ENCODE measurements around the gene ROCK2. TPM values are rescaled to one million over a fixed set of nuclear protein-coding genes. Genes with fewer than 3 reads are reported as not detected.

The ROCK2 gene
- total RNA-seq, 1 donor from 2014 or later: 45.4 TPM

GRCh38 chr2:11286749-11287148 is 57.7 kb downstream of the ROCK2 start:
- DNase-seq (ENCODE audit: low spot score in 2 of 2, unreplicated experiment in 2 of 2): no peak
- H3K27me3 Mint-ChIP-seq (ENCODE audit: low read depth): no peaks in the 10 kb centered on the region
- TF ChIP-seq CTCF (IDR thresholded peaks at IDR 0.05; ENCODE audit: unreplicated experiment): no peak
- no peak overlapping the region for H3K27ac Mint-ChIP-seq
- H3K9me3 Mint-ChIP-seq: peaks cover 16% of the 10 kb centered on the region
- H3K4me3 Mint-ChIP-seq: no peak overlapping the region
- peaks cover 3% of the 10 kb centered on the region for H3K4me1 Mint-ChIP-seq
- H3K36me3 Mint-ChIP-seq: peaks cover 30% of the 10 kb centered on the region

- peaks cover 3% of the 10 kb centered on the region for H3K4me1 Mint-ChIP-seq
- H3K4me3 Mint-ChIP-seq: no peak overlapping the region
- no peak overlapping the region for H3K27ac Mint-ChIP-seq
- DNase-seq (ENCODE audit: low spot score in 2 of 2, unreplicated experiment in 2 of 2): no peak
- TF ChIP-seq CTCF (IDR thresholded peaks at IDR 0.05; ENCODE audit: unreplicated experiment): no peak
- H3K27me3 Mint-ChIP-seq (ENCODE audit: low read depth): no peaks in the 10 kb centered on the region
- H3K9me3 Mint-ChIP-seq: peaks cover 16% of the 10 kb centered on the region
- peaks cover 33% of the 10 kb centered on the region for H3K36me3 Mint-ChIP-seq
Observed at GRCh38 chr2:11286323-11286722, 58.1 kb downstream of the ROCK2 start.

GRCh38 chr2:11285499-11285898 is 58.9 kb downstream of the ROCK2 start:
- H3K36me3 Mint-ChIP-seq: peaks cover 35% of the 10 kb centered on the region
- peaks cover 16% of the 10 kb centered on the region for H3K9me3 Mint-ChIP-seq
- H3K27me3 Mint-ChIP-seq (ENCODE audit: low read depth): no peaks in the 10 kb centered on the region
- TF ChIP-seq CTCF (IDR thresholded peaks at IDR 0.05; ENCODE audit: unreplicated experiment): no peak
- no peak overlapping the region for H3K27ac Mint-ChIP-seq
- peaks cover 3% of the 10 kb centered on the region for H3K4me1 Mint-ChIP-seq
- H3K4me3 Mint-ChIP-seq: no peak overlapping the region
- DNase-seq (ENCODE audit: low spot score in 2 of 2, unreplicated experiment in 2 of 2): no peak

- TF ChIP-seq CTCF (IDR thresholded peaks at IDR 0.05; ENCODE audit: unreplicated experiment): no peak
- H3K9me3 Mint-ChIP-seq: peaks cover 21% of the 10 kb centered on the region
- H3K27ac Mint-ChIP-seq: no peak overlapping the region
- H3K4me3 Mint-ChIP-seq: no peak overlapping the region
- no peaks in the 10 kb centered on the region for H3K27me3 Mint-ChIP-seq (ENCODE audit: low read depth)
- H3K4me1 Mint-ChIP-seq: no peaks in the 10 kb centered on the region
- DNase-seq (ENCODE audit: low spot score in 2 of 2, unreplicated experiment in 2 of 2): no peak
- peaks cover 46% of the 10 kb centered on the region for H3K36me3 Mint-ChIP-seq
Observed at GRCh38 chr2:11281186-11281585, 63.2 kb downstream of the ROCK2 start.

GRCh38 chr2:11280713-11281112 is 63.7 kb downstream of the ROCK2 start:
- TF ChIP-seq CTCF (IDR thresholded peaks at IDR 0.05; ENCODE audit: unreplicated experiment): no peak
- no peaks in the 10 kb centered on the region for H3K27me3 Mint-ChIP-seq (ENCODE audit: low read depth)
- H3K36me3 Mint-ChIP-seq: peaks cover 46% of the 10 kb centered on the region
- H3K4me1 Mint-ChIP-seq: no peaks in the 10 kb centered on the region
- H3K9me3 Mint-ChIP-seq: peaks cover 21% of the 10 kb centered on the region
- no peak for DNase-seq (ENCODE audit: low spot score in 2 of 2, unreplicated experiment in 2 of 2)
- H3K27ac Mint-ChIP-seq: no peak overlapping the region
- no peak overlapping the region for H3K4me3 Mint-ChIP-seq

GRCh38 chr2:11279398-11279797 is 65.0 kb downstream of the ROCK2 start:
- no peak overlapping the region for H3K27ac Mint-ChIP-seq
- no peaks in the 10 kb centered on the region for H3K27me3 Mint-ChIP-seq (ENCODE audit: low read depth)

More at GRCh38 chr2:11279398-11279797, 65.0 kb downstream of the ROCK2 start:
- peaks cover 41% of the 10 kb centered on the region for H3K36me3 Mint-ChIP-seq
- peaks cover 21% of the 10 kb centered on the region for H3K9me3 Mint-ChIP-seq
- no peak overlapping the region for H3K4me3 Mint-ChIP-seq
- no peak for DNase-seq (ENCODE audit: low spot score in 2 of 2, unreplicated experiment in 2 of 2)
- no peak for TF ChIP-seq CTCF (IDR thresholded peaks at IDR 0.05; ENCODE audit: unreplicated experiment)
- H3K4me1 Mint-ChIP-seq: no peaks in the 10 kb centered on the region

All from mesothelial cell of epicardium (in vitro differentiated cells).